Parathyroid adenoma (tissue), 2 donors: ENCODE data around the gene SIGLEC1.

Experiments
- H2AFZ ChIP-seq: fragments of 300-600 bp; sonication (generic); one replicate; pipeline ENCODE4 v1.7.0; 2017; ENCODE audit warnings: antibody characterized with exemption, mild to moderate bottlenecking
- H3K27ac ChIP-seq: fragments of 300-600 bp; sonication (generic); one replicate; pipeline ENCODE4 v1.7.0; 2017
- H3K27me3 ChIP-seq: fragments of 300-600 bp; sonication (generic); one replicate; pipeline ENCODE4 v1.7.0; 2017; ENCODE audit warnings: low read length; ENCODE audit not compliant: control insufficient read depth, insufficient read depth
- H3K36me3 ChIP-seq: fragments of 300-600 bp; sonication (generic); one replicate; pipeline ENCODE4 v1.7.0; 2017; ENCODE audit warnings: low read length; ENCODE audit not compliant: control insufficient read depth, insufficient read depth
- H3K4me1 ChIP-seq: fragments of 300-600 bp; sonication (generic); one replicate; pipeline ENCODE4 v1.7.0; 2017; ENCODE audit warnings: control low read depth
- H3K4me2 ChIP-seq: fragments of 300-600 bp; sonication (generic); one replicate; pipeline ENCODE4 v1.7.0; 2017; ENCODE audit warnings: low read length
- H3K4me3 ChIP-seq: fragments of 300-600 bp; sonication (generic); one replicate; pipeline ENCODE4 v1.7.0; 2017; ENCODE audit warnings: low read depth, low read length
- H3K79me2 ChIP-seq: fragments of 300-600 bp; sonication (generic); one replicate; pipeline ENCODE4 v1.7.0; 2017; ENCODE audit warnings: control low read depth
- H3K9ac ChIP-seq: fragments of 300-600 bp; sonication (generic); one replicate; pipeline ENCODE4 v1.7.0; 2017; ENCODE audit warnings: mild to moderate bottlenecking
- H3K9me3 ChIP-seq: fragments of 300-600 bp; sonication (generic); one replicate; pipeline ENCODE4 v1.7.0; 2017; ENCODE audit warnings: low read length; ENCODE audit not compliant: control insufficient read depth
- TF ChIP-seq, protein P1 (sequence below): fragments of 300-600 bp; sonication (generic); IDR thresholded peaks from one replicate; pipeline ENCODE4 v1.7.0; 2017; ENCODE audit warnings: antibody characterized with exemption, mild to moderate bottlenecking
- donor health status: primary hyperparathyroidism.

The SIGLEC1 gene

DNA sequence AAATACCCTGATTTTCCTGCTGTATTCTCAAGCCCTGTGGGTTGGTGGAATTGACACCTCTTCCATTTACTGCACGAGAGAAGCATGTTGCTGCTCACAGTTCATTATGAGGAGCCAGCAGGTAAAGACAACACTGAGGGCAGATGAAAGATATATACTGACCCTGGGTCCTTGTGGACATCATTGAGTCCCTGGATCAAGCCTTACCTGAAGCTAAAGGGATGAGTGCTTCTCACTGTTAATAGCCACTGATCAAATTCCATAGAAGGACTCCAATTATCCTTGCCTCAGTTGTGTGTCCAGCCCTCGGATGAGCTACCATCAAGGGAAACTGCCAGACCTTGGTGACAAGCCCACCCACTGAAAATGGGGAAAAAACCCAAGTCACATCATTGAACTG lies 7.7 kb upstream of the SIGLEC1 start:
- no peak overlapping the region for H3K4me3 ChIP-seq
- H3K9ac ChIP-seq, result no peak overlapping the region
- no peaks in the 10 kb centered on the region for H3K27me3 ChIP-seq
- H2AFZ ChIP-seq, result no peak overlapping the region
- H3K27ac ChIP-seq, result no peak overlapping the region
- H3K4me1 ChIP-seq, result peaks cover 7% of the 10 kb centered on the region
- TF ChIP-seq, protein P1, sequence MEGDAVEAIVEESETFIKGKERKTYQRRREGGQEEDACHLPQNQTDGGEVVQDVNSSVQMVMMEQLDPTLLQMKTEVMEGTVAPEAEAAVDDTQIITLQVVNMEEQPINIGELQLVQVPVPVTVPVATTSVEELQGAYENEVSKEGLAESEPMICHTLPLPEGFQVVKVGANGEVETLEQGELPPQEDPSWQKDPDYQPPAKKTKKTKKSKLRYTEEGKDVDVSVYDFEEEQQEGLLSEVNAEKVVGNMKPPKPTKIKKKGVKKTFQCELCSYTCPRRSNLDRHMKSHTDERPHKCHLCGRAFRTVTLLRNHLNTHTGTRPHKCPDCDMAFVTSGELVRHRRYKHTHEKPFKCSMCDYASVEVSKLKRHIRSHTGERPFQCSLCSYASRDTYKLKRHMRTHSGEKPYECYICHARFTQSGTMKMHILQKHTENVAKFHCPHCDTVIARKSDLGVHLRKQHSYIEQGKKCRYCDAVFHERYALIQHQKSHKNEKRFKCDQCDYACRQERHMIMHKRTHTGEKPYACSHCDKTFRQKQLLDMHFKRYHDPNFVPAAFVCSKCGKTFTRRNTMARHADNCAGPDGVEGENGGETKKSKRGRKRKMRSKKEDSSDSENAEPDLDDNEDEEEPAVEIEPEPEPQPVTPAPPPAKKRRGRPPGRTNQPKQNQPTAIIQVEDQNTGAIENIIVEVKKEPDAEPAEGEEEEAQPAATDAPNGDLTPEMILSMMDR, result no peak
- no peaks in the 10 kb centered on the region for H3K9me3 ChIP-seq
- H3K36me3 ChIP-seq, result no peaks in the 10 kb centered on the region
- no peaks in the 10 kb centered on the region for H3K79me2 ChIP-seq
- no peak overlapping the region for H3K4me2 ChIP-seq

DNA sequence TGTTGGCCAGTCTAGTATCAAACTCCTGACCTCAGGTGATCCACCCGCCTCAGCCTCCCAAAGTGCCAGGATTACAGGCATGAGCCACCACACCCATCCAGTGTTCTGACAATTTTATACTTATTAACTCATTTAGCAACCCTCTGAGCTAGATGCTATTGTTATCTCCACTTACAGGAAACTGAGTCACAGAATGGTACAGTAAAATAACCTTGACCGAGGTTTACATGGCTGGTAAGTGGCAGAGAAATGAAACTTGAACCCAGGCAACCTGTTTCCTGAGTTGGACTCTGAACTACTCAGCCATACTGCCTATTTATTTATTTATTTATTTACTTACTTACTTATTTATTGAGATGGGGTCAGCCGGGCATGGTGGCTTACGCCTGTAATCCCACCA lies 6.6 kb upstream of the SIGLEC1 start:
- no peaks in the 10 kb centered on the region for H3K9me3 ChIP-seq
- TF ChIP-seq, protein P1, result no peak
- H3K27ac ChIP-seq, result no peak overlapping the region
- no peak overlapping the region for H3K9ac ChIP-seq
- H2AFZ ChIP-seq, result no peak overlapping the region
- peaks cover 7% of the 10 kb centered on the region for H3K4me1 ChIP-seq
- no peaks in the 10 kb centered on the region for H3K36me3 ChIP-seq
- no peaks in the 10 kb centered on the region for H3K27me3 ChIP-seq
- H3K79me2 ChIP-seq, result no peaks in the 10 kb centered on the region
- no peak overlapping the region for H3K4me2 ChIP-seq
- H3K4me3 ChIP-seq, result no peak overlapping the region

DNA sequence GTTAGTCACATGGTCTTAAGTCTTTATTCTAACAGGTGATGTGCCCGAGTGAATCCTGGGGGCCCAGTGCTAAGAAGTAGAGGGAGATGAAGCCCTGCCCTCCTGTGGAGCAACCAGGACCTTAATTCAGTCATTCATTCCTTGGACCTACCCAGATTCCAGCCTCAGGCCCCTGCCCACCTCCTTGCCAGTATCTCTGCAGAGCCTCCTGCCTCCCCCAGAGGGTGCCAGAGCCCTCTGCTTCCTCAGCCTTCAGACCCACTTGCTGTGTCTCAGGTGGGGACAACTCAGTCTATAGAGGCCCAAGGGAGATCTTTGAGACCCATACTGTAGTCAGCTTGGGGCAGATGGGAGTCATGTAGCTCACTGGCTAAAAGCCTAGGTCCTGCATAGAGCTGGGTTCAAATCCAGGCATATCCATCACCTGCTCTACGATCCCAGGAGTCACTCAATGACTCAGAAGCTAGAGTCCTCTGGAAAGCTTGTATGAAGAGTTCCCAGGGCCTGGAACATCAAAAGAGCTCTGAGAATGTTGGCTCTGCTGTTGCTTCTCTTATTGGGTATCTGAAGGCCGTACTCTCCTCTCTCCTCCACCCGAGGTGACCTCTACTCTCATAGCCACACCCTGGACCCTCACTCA lies 3.9 kb upstream of the SIGLEC1 start:
- Histone ChIP-seq H3K9ac (no peak overlapping the region), H3K4me1 (peaks cover 7% of the 10 kb centered on the region), H3K4me3 (no peak overlapping the region), H3K36me3 (no peaks in the 10 kb centered on the region), H3K27ac (no peak overlapping the region), H3K9me3 (no peaks in the 10 kb centered on the region), H3K4me2 (no peak overlapping the region), H3K27me3 (no peaks in the 10 kb centered on the region), H2AFZ (no peak overlapping the region), H3K79me2 (no peaks in the 10 kb centered on the region)
- TF ChIP-seq, protein P1, result peak; percentile 81

DNA sequence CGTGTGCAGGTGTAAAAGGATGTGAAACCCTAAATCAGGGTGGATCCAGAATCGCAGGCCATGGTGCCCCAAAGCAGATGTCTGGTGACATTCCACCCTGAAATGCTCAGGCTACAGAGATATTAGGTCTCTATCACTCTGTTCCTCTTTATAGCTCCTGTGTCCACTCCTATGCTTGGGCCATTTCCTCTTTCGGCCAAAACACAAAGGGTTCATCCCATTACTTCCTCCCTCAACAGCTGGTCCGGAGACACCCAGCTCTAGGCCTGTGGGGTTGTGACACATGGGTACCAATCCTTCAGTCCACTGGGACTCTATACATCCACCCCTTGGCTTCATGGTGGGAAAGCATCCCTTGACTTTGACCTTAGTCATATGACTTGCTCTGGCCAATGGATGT lies 1.7 kb upstream of the SIGLEC1 start:
- TF ChIP-seq, protein P1, result no peak
- Histone ChIP-seq H3K27me3 (no peaks in the 10 kb centered on the region), H2AFZ (no peak overlapping the region), H3K4me1 (peaks cover 7% of the 10 kb centered on the region), H3K36me3 (no peaks in the 10 kb centered on the region), H3K9ac (no peak overlapping the region), H3K79me2 (no peaks in the 10 kb centered on the region), H3K4me3 (no peak overlapping the region), H3K9me3 (no peaks in the 10 kb centered on the region), H3K4me2 (no peak overlapping the region), H3K27ac (no peak overlapping the region)

DNA sequence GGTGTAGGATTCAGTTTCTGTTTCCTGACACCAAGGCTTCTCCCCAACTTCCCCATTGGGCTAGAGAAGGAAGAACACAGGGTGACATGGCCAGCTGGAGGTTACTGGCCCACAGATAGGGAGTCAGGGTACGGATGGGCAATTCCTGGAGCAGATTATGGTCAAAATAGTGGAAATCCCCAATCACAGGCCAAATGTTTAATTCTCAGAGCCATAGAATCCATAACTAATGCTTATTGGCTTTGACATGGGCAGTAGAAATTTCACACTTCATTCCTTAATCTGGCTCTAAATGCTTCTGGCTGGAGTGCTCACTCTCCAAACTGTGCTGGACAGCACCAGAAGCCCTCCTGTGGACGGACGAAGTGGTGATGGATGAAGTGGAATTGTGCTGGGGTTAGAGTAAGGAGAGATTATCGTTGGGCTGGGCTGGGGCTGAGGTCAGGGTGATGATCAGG lies 887 bp downstream of the SIGLEC1 start:
- Histone ChIP-seq H3K36me3 (no peaks in the 10 kb centered on the region), H3K27me3 (no peaks in the 10 kb centered on the region), H3K79me2 (no peaks in the 10 kb centered on the region), H3K4me3 (no peak overlapping the region), H3K9me3 (no peaks in the 10 kb centered on the region), H3K27ac (no peak overlapping the region), H3K9ac (no peak overlapping the region), H3K4me1 (no peaks in the 10 kb centered on the region), H3K4me2 (no peak overlapping the region), H2AFZ (no peak overlapping the region)
- TF ChIP-seq, protein P1, result no peak
